Loucy (cell line): ENCODE data around the gene CHRNA3.

Source experiments
- H2AFZ ChIP-seq: fragments of 200-600 bp; sonication (generic); 2 replicates; pipeline ENCODE4 v1.6.0; 2016; ENCODE audit warnings: antibody characterized with exemption, mild to moderate bottlenecking, low read length, moderate library complexity
- H3F3A ChIP-seq: fragments of 200-600 bp; 2 replicates; pipeline ENCODE4 v1.6.0; 2016; ENCODE audit warnings: antibody characterized with exemption, low read depth, mild to moderate bottlenecking
- H3K27me3 ChIP-seq: fragments of 200-600 bp; sonication (generic); 2 replicates; pipeline ENCODE4 v1.6.1; 2014; ENCODE audit warnings: low read length, mild to moderate bottlenecking; ENCODE audit not compliant: insufficient read depth, poor library complexity, severe bottlenecking
- H3K36me3 ChIP-seq: fragments of 200-600 bp; sonication (generic); 2 replicates; pipeline ENCODE4 v1.6.1; 2016; ENCODE audit warnings: low read length; ENCODE audit not compliant: insufficient read depth
- H3K4me1 ChIP-seq: fragments of 200-600 bp; sonication (generic); 2 replicates; pipeline ENCODE4 v1.5.1; 2014; ENCODE audit warnings: low read length, mild to moderate bottlenecking; ENCODE audit not compliant: insufficient read depth, poor library complexity, severe bottlenecking
- H3K4me2 ChIP-seq: fragments of 200-600 bp; sonication (generic); 2 replicates; pipeline ENCODE4 v1.6.0; 2014; ENCODE audit warnings: antibody characterized with exemption, low read length, low read depth, mild to moderate bottlenecking; ENCODE audit not compliant: poor library complexity, severe bottlenecking
- H3K4me3 ChIP-seq: fragments of 200-600 bp; sonication (generic); 2 replicates; pipeline ENCODE4 v1.5.1; 2014; ENCODE audit warnings: low read length, mild to moderate bottlenecking, mixed read lengths; ENCODE audit not compliant: poor library complexity, severe bottlenecking
- H3K79me2 ChIP-seq: fragments of 200-600 bp; sonication (generic); 2 replicates; pipeline ENCODE4 v1.6.1; 2014; ENCODE audit warnings: low read length; ENCODE audit not compliant: insufficient read depth
- H3K9ac ChIP-seq: fragments of 200-600 bp; sonication (generic); 2 replicates; pipeline ENCODE4 v1.6.0; 2014; ENCODE audit warnings: mild to moderate bottlenecking, low read depth, low read length, moderate library complexity; ENCODE audit not compliant: poor library complexity, severe bottlenecking
- H3K9me2 ChIP-seq: fragments of 200-600 bp; sonication (generic); replicated peaks from 2 replicates; pipeline ENCODE4 v1.6.1; 2016; ENCODE audit warnings: low read depth, low read length, mixed read lengths
- H3K9me3 ChIP-seq: fragments of 200-600 bp; sonication (generic); 2 replicates; pipeline ENCODE4 v1.6.1; 2014; ENCODE audit warnings: mild to moderate bottlenecking, antibody characterized with exemption, low read length, low read depth; ENCODE audit not compliant: insufficient read depth
- H4K20me1 ChIP-seq: fragments of 200-600 bp; sonication (generic); 2 replicates; pipeline ENCODE4 v1.6.0; 2014; ENCODE audit warnings: antibody characterized with exemption, low read length, mild to moderate bottlenecking; ENCODE audit not compliant: insufficient read depth, poor library complexity, severe bottlenecking
- CTCF ChIP-seq: fragments of 200-600 bp; sonication (generic); conservative IDR thresholded peaks from 2 replicates; pipeline ENCODE4 v1.5.1; 2014; ENCODE audit warnings: mild to moderate bottlenecking, antibody characterized with exemption, low read length
- EZH2phosphoT487 ChIP-seq: fragments of 200-600 bp; IDR thresholded peaks from 2 replicates; pipeline ENCODE4 v1.6.1; 2018; ENCODE audit warnings: antibody characterized with exemption, mild to moderate bottlenecking, moderate library complexity, borderline replicate concordance

Gene CHRNA3

GRCh38 chr15:78637776-78638435 is 17.1 kb upstream of the CHRNA3 start:
- H3K36me3 ChIP-seq = no peaks in the 10 kb centered on the region
- H2AFZ ChIP-seq = no peak overlapping the region
- no peak for TF ChIP-seq CTCF
- TF ChIP-seq EZH2phosphoT487 = no peak
- no peaks in the 10 kb centered on the region for H4K20me1 ChIP-seq
- H3K4me3 ChIP-seq = no peak overlapping the region
- no peak overlapping the region for H3K9ac ChIP-seq
- no peaks in the 10 kb centered on the region for H3F3A ChIP-seq
- H3K9me3 ChIP-seq = no peaks in the 10 kb centered on the region
- H3K9me2 ChIP-seq = no peaks in the 10 kb centered on the region
- H3K27me3 ChIP-seq = no peaks in the 10 kb centered on the region
- no peak overlapping the region for H3K4me2 ChIP-seq
- H3K4me1 ChIP-seq = no peaks in the 10 kb centered on the region
- H3K79me2 ChIP-seq = no peaks in the 10 kb centered on the region

DNA sequence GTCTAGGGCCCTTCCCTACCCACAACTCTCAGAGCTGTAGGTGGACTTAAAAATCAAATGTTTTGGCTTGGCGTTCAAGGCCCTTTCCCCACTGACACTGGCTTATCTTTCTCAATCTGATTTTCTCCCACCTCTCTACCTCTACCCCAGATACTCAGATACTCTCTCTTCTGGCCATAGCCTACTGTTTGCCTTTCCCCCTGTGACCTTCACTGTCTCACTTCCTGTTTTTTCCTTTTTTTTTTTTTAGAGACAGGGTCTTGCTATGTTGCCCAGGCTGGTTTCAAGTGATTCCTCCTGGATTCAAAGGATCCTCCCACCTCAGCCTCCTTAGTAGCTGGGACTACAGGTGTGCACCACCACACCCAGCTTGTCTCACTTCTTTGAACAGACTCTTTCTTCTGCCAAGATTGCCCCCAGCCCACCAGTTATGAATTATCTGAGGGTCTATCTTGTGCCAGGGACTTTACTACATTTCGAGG is 15.6 kb upstream of the CHRNA3 start:
- H3K9me3 ChIP-seq = no peaks in the 10 kb centered on the region
- no peaks in the 10 kb centered on the region for H3F3A ChIP-seq
- no peaks in the 10 kb centered on the region for H4K20me1 ChIP-seq
- no peaks in the 10 kb centered on the region for H3K36me3 ChIP-seq
- H3K9ac ChIP-seq = no peak overlapping the region
- H3K27me3 ChIP-seq = no peaks in the 10 kb centered on the region
- no peak overlapping the region for H3K4me2 ChIP-seq
- H3K9me2 ChIP-seq = no peaks in the 10 kb centered on the region
- TF ChIP-seq EZH2phosphoT487 = no peak
- H3K79me2 ChIP-seq = no peaks in the 10 kb centered on the region
- H3K4me3 ChIP-seq = no peak overlapping the region
- H3K4me1 ChIP-seq = no peaks in the 10 kb centered on the region
- no peak overlapping the region for H2AFZ ChIP-seq

DNA sequence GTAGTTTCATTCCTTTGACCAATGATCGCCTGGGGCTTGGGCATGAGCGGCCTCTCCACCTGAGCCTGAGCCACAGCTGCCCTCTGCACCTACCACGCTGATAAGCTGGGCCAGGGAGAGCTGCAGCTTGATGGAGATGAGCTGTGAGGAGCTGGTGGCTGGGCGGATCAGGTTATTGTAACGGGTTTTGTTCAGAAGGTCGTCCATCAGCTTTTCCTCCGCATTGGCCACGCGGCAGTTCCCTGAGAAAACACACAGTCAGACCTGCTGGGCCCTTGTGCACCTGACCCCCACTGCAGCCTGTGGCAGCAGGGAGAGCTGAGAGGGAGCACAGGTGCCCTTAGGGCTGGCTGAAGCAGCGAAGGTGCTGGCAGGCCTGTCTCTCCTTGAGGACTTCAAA is 14.6 kb upstream of the CHRNA3 start:
- H3K9me2 ChIP-seq = no peaks in the 10 kb centered on the region
- H2AFZ ChIP-seq = no peak overlapping the region
- H3K4me1 ChIP-seq = no peaks in the 10 kb centered on the region
- no peaks in the 10 kb centered on the region for H3K9me3 ChIP-seq
- no peak overlapping the region for H3K4me3 ChIP-seq
- no peak overlapping the region for H3K9ac ChIP-seq
- H4K20me1 ChIP-seq = no peaks in the 10 kb centered on the region
- no peak overlapping the region for H3K4me2 ChIP-seq
- TF ChIP-seq EZH2phosphoT487 = no peak
- no peak for TF ChIP-seq CTCF
- no peaks in the 10 kb centered on the region for H3K79me2 ChIP-seq
- H3K36me3 ChIP-seq = no peaks in the 10 kb centered on the region
- no peaks in the 10 kb centered on the region for H3K27me3 ChIP-seq
- H3F3A ChIP-seq = no peaks in the 10 kb centered on the region
